Epithelial cell of prostate (primary cell): Measurements from ENCODE around the gene KMT5B.
A peak's percentile ranks its signal among the peaks of the same experiment; 100 is the strongest.
"Not testable (repeated sequence)": the region's sequence is repeated elsewhere in the genome, so short reads cannot be mapped to it uniquely, and the experiment has no call there.

ENCODE experiments used
- DNase-seq: peaks from one replicate; pipeline ENCODE4 v3.0.0-alpha.2; 2011; ENCODE audit warnings: low read depth, low spot score
- H3K27ac ChIP-seq: fragments of 450-650 bp; 2 replicates; pipeline ENCODE4 v1.5.1; 2017; ENCODE audit warnings: mild to moderate bottlenecking

KMT5B gene

GRCh38 chr11:68213135-68213515 lies at the start of gene KMT5B:
Gene KMT5B (minus strand): TSS chr11:68213296. CDS start chr11:68190076, 23,220 bp downstream.
- H3K27ac ChIP-seq = peak within 1 kb of the TSS; percentile 97
- DNase-seq = no peak

- H3K27ac ChIP-seq = no peak overlapping the region
- DNase-seq = no peak
Measured at GRCh38 chr11:68262544-68262827, 49.4 kb upstream of the KMT5B start.

GRCh38 chr11:68261749-68262543 lies 48.9 kb upstream of the KMT5B start:
- no peak overlapping the region for H3K27ac ChIP-seq
- DNase-seq = no peak

- H3K27ac ChIP-seq = no peak overlapping the region
- no peak for DNase-seq
Measured at GRCh38 chr11:68261006-68261405, 47.9 kb upstream of the KMT5B start.

- DNase-seq = no peak
Measured at GRCh38 chr11:68260484-68260883, 47.4 kb upstream of the KMT5B start.

GRCh38 chr11:68259122-68259959 lies 46.2 kb upstream of the KMT5B start:
- DNase-seq = no peak

More at GRCh38 chr11:68260484-68260883, 47.4 kb upstream of the KMT5B start:
- H3K27ac ChIP-seq = no peak overlapping the region

GRCh38 chr11:68258363-68258765 lies 45.3 kb upstream of the KMT5B start:
- H3K27ac ChIP-seq = no peak overlapping the region
- no peak for DNase-seq

More at GRCh38 chr11:68259122-68259959, 46.2 kb upstream of the KMT5B start:
- no peak overlapping the region for H3K27ac ChIP-seq

- no peak for DNase-seq
- no peak overlapping the region for H3K27ac ChIP-seq
Measured at GRCh38 chr11:68257477-68258362, 44.6 kb upstream of the KMT5B start.

- H3K27ac ChIP-seq = no peak overlapping the region
- DNase-seq = no peak
Measured at GRCh38 chr11:68256331-68256741, 43.2 kb upstream of the KMT5B start.

GRCh38 chr11:68255526-68255925 lies 42.4 kb upstream of the KMT5B start:
- DNase-seq = no peak
- no peak overlapping the region for H3K27ac ChIP-seq

- no peak overlapping the region for H3K27ac ChIP-seq
- DNase-seq = no peak
Measured at GRCh38 chr11:68254421-68254820, 41.3 kb upstream of the KMT5B start.

GRCh38 chr11:68251765-68252164 lies 38.7 kb upstream of the KMT5B start:
- no peak overlapping the region for H3K27ac ChIP-seq
- DNase-seq = no peak

- H3K27ac ChIP-seq, DNase-seq: not testable (repeated sequence)
Measured at GRCh38 chr11:68244912-68245311, 31.8 kb upstream of the KMT5B start.

- DNase-seq = not testable (repeated sequence)
Measured at GRCh38 chr11:68243847-68244246, 30.8 kb upstream of the KMT5B start.

GRCh38 chr11:68242616-68243015 lies 29.5 kb upstream of the KMT5B start:
- no peak for DNase-seq
- no peak overlapping the region for H3K27ac ChIP-seq

More at GRCh38 chr11:68243847-68244246, 30.8 kb upstream of the KMT5B start:
- H3K27ac ChIP-seq = not testable (repeated sequence)

GRCh38 chr11:68231621-68232020 lies 18.5 kb upstream of the KMT5B start:
- no peak for DNase-seq
- H3K27ac ChIP-seq = no peak overlapping the region

GRCh38 chr11:68229601-68230000 lies 16.5 kb upstream of the KMT5B start:
- H3K27ac ChIP-seq = no peak overlapping the region
- DNase-seq = no peak

- DNase-seq = no peak
- no peak overlapping the region for H3K27ac ChIP-seq
Measured at GRCh38 chr11:68226421-68226820, 13.3 kb upstream of the KMT5B start.

GRCh38 chr11:68224606-68225005 lies 11.5 kb upstream of the KMT5B start:
- DNase-seq = no peak
- H3K27ac ChIP-seq = no peak overlapping the region

GRCh38 chr11:68223275-68223674 lies 10.2 kb upstream of the KMT5B start:
- H3K27ac ChIP-seq = no peak overlapping the region
- no peak for DNase-seq
